Stomach (tissue), 4 donors: Measurements from ENCODE around the gene B4GALNT3.

Experiments used
- CTCF ChIP-seq, 7 experiments: fragments of 450-650 bp in 4 of 7; fragments of 200-600 bp in 3 of 7; sonication (generic) in 3 of 7; IDR thresholded peaks; one replicate each; pipeline ENCODE4 v1.5.1; 2016 to 2019; ENCODE audit warnings: antibody characterized with exemption in 7 of 7, control low read depth in 2 of 7, mild to moderate bottlenecking in 1 of 7
- POLR2A ChIP-seq, 4 donors: fragments of 450-650 bp; IDR thresholded peaks; one replicate each; pipeline ENCODE4 v1.6.1; 2016; ENCODE audit warnings: antibody characterized with exemption in 4 of 4, control low read depth in 2 of 4, mild to moderate bottlenecking in 1 of 4, moderate library complexity in 1 of 4
- POLR2AphosphoS5 ChIP-seq, 3 donors: sonication (generic); formaldehyde crosslinking; IDR thresholded peaks; one replicate each; pipeline ENCODE4 v1.6.1; 2016; ENCODE audit warnings: antibody characterized with exemption in 3 of 3

DNA sequence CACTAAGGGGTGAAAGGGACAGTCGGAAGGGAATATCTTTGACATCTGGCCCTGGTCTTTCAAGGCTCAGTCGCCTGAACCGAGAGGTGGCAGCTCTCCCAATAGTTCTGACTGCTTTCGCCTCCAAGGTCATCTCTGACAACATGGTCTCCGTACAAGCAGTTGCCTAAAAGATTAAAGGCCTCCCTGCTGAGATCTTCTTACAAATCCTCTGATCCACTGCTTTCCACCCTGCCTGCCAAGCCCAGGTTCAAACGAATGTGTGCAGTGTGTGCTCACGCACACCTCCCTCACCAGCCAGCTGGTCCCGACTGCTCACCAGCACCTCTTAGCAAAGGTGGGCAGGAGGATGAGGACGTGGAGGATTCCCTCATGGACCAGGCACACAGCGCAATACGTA lies 10.4 kb downstream of the B4GALNT3 start:
- TF ChIP-seq POLR2A (IDR thresholded peaks at IDR 0.05) = no peak
- no peak for TF ChIP-seq CTCF (IDR thresholded peaks at IDR 0.05)
- TF ChIP-seq POLR2AphosphoS5 (IDR thresholded peaks at IDR 0.05) = no peak
